ENCODE measurements around the gene GOLGA1. TPM values are rescaled to one million over a fixed set of nuclear protein-coding genes. Genes with fewer than 3 reads are reported as not detected.
A peak's percentile ranks its signal among the peaks of the same experiment; 100 is the strongest.
"Not testable (repeated sequence)": the region's sequence is repeated elsewhere in the genome, so short reads cannot be mapped to it uniquely, and the experiment has no call there.

GOLGA1 gene, protein sequence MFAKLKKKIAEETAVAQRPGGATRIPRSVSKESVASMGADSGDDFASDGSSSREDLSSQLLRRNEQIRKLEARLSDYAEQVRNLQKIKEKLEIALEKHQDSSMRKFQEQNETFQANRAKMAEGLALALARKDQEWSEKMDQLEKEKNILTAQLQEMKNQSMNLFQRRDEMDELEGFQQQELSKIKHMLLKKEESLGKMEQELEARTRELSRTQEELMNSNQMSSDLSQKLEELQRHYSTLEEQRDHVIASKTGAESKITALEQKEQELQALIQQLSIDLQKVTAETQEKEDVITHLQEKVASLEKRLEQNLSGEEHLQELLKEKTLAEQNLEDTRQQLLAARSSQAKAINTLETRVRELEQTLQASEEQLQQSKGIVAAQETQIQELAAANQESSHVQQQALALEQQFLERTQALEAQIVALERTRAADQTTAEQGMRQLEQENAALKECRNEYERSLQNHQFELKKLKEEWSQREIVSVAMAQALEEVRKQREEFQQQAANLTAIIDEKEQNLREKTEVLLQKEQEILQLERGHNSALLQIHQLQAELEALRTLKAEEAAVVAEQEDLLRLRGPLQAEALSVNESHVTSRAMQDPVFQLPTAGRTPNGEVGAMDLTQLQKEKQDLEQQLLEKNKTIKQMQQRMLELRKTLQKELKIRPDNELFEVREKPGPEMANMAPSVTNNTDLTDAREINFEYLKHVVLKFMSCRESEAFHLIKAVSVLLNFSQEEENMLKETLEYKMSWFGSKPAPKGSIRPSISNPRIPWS
- 15.6 and 17.3 TPM in 2 replicates for total RNA-seq (2014; rRNA removed; shearing (Covaris generic))

DNA sequence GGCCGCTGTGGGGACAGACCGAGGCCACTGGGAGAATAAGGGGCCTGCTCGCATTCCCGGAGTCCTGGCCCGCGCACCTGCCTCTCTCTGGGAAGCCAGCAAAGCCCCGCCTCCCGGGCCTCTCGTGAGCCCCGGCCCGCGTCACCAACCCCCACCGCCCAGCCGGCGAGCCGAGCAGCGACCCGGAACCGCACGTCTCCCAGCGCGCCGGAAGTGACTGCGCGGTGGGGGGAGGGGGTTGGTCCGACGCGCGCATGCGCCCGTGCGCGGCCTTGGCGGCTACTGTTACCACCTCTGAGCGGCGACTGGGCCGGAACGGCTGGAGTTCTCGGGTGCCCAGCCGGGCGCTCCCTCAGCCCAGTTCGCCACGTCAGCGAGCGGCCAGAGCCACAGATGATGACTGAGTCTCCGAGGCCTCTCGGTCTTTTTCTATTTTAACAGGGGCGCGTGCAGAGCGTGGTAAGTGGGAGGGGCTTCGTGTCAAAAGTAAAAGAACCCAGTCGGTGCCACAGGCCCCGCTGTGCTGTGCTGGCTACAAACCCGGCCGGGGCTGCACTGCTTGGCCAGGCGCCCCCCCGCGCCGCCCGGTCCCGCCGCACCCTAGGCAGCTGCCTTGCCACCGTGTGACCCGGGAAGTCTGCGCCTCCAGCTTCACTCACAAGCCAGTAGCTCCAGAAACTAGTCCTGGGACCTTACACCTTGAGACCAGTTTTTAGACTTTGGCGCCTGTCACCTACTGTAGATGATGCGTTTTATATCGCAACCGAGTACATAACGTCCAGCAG, at the start of gene GOLGA1:
Gene GOLGA1, minus strand, starts transcription at position 190 of the 785 bp plus-strand sequence. CDS start 2,372 bp downstream, outside the sequence.
- peak; percentile 95 for DNase-seq (ENCODE audit: low read depth)

DNA sequence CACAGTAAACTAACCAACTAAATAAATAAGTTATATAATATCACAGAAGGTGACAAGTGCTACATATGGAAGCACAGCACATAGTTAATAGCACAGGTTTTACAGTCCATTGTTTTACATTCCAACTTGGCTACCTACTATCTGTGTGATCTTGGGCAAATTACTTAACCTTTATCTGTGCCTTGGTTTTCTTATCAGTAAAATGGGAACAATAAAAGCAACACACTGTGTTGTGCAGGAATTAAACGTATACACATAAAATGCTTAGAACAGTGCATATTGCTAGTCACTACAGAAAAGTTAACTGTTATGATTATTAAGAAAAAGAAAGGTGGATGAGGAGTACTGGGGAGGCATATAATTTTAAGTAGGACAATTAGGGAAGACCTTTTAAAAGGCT, 42.8 kb upstream of the GOLGA1 start:
- no peak for DNase-seq (ENCODE audit: low read depth)

DNA sequence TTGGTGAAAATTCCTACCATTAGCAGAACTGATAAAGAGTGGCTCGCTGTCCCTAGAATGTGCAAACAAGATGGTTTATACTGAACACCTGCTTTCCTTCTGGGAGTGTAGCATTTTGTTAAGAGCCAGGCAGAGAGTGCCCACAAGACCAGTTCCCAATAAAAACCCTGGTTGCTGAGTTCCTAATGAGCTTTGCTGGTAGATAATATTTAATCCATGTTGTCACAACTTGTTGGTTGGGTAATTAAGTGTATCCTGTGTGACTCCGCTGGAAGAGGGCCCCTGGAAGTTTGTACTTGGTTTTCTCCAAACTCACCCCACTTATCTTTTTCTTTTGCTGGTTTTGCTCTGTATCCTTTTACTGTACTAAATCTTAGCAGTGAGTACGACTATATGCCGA, 39.5 kb upstream of the GOLGA1 start:
- DNase-seq (ENCODE audit: low read depth): no peak

DNA sequence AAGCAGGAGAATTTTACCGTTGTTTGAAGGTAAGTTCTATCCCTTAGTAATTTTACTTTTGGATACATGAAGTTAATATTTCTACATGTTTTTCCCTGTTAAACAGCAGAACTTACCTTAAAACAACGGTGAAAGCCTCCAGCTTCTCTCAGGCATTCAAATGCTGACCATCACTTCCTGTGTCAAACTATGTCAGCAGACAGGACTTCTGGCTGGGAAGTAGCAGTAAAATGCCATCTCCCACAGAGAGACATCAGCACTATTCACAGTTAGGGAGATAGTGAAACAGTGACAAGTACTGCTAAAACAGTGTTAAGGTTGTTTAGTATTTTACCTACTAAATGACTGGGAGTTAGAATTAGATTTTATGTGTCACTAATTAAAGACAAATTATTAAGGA, 34.2 kb upstream of the GOLGA1 start:
- DNase-seq (ENCODE audit: low read depth): no peak

- DNase-seq (ENCODE audit: low read depth): no peak
Observed at GRCh38 chr9:124973807-124974206, 32.9 kb upstream of the GOLGA1 start.

- no peak for DNase-seq (ENCODE audit: low read depth)
Observed at GRCh38 chr9:124972241-124972770, 31.4 kb upstream of the GOLGA1 start.

- no peak for DNase-seq (ENCODE audit: low read depth)
Observed at GRCh38 chr9:124969401-124969800, 28.5 kb upstream of the GOLGA1 start.

DNA sequence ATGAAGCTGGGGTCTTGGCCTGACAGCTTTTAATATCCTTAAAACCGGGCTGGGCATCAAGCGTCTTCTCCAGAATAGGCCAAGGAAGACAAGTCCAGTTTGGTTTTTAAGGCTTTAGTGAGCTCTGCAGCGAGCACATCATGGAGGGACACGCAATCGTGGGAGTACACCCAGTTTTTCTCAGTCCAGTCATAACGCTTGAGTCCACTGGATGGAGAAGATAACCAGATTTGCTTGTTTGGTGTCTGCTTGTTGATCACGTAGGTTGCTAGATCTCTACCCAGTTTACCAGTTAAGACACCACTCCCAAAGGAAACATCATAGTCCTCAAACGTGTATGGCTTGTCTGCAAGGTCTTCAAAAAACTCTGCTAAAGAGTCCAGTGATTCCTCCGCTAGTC, 27.4 kb upstream of the GOLGA1 start:
- no peak for DNase-seq (ENCODE audit: low read depth)

- DNase-seq (ENCODE audit: low read depth): not testable (repeated sequence)
Observed at GRCh38 chr9:124965775-124966568, 25.1 kb upstream of the GOLGA1 start.

- no peak for DNase-seq (ENCODE audit: low read depth)
Observed at GRCh38 chr9:124964604-124965003, 23.7 kb upstream of the GOLGA1 start.

- DNase-seq (ENCODE audit: low read depth): no peak
Observed at GRCh38 chr9:124964056-124964455, 23.2 kb upstream of the GOLGA1 start.

DNA sequence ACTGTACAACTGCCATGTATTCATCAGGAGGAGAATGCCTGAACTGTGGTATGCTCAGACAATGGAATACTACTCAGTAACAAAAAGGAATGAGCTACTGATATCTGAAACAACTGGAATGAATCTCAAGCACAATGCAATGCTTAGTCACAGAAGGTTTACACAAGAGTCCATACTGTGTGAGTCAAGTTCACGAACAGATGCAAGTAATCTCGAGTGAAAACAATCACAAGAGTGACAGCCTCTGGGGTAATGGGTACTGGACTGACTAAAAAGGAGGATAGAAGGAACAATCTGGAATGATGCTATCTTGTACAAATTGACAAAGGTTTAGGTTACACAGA, 19.5 kb upstream of the GOLGA1 start:
- no peak for DNase-seq (ENCODE audit: low read depth)

GRCh38 chr9:124959671-124960408, 19.0 kb upstream of the GOLGA1 start:
- peak; percentile 7 for DNase-seq (ENCODE audit: low read depth)

GRCh38 chr9:124954255-124954654, 13.4 kb upstream of the GOLGA1 start:
- no peak for DNase-seq (ENCODE audit: low read depth)

DNA sequence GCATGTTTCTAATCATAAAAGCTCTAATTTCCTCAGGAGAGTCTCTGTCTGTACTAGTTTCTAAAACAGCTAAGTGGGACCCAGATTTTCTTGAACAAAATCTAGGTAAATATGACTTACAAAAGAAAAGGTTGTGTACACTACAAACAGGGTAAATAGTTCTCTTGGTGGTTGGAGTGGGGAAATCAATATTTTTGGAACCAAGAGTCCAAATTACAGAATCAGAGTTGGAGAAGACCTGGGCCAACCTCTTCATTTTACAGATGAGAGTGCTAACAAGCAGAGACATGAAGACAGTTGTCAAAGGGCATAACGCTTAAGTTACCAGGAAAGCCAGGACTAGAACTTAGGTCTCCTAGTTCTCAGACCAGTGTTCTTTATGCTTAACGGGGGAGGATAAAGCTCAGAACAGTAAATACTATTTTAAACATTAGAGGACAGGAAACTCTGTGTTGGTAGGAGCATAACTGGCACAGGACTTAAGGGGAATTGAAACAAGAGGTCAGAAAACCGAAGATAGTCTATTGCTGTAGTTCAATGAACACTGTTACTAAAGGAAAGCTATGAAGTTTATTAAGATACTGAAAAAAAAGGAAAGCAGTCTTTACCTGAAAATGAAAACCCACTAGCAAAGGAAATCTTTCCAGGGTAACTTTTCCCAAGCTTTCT, 9.3 kb upstream of the GOLGA1 start:
- DNase-seq (ENCODE audit: low read depth): no peak

DNA sequence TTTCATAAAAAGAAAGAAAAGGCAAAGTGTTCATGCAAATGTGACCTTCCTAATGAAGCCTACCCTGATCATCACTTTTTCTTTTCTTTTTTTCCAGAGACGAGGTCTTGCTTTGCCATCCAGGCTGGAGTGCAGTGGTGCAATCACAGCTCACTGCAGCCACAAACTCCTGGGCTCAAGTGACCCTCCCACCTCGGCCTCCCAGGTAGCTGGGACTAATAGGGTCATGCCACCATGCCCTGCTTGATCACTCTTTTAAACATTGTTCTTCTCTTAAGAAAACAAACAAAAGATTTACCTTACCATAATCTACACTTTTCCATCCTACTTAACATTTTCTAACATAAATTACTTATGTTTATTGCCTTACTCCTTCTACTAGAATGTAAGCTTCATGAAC, 8.5 kb upstream of the GOLGA1 start:
- DNase-seq (ENCODE audit: low read depth): no peak

DNA sequence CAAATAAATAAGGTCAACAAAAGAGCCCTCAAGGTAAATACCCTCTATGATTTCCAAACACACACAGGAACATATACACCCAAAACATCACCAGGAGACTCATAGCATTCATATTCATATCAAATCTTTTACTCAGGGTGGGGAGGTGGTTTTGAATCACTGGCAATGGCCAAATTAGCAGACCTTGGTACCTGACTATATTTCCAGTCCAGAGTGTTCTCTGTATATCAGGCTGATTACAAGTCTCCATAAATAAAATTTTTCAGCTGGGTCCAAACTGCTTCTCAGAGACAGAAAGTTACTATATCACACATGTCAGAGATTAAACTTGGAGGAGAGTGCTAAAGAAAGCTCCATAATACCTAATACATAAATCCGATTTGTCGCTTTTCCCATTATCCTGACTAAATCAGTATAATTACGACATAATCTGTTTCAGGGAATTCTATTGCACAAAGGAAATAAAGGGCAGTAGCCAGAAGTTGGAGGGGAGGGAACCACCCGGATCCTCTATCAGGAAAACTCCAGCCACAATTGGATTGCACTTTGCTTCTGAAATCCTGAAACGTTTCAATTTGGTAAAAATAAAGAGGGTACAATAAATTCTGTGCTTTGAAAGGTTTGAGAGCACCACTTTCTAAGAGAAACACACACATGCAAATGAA, 7.0 kb upstream of the GOLGA1 start:
- DNase-seq (ENCODE audit: low read depth): no peak

GRCh38 chr9:124946167-124946566, 5.3 kb upstream of the GOLGA1 start:
- DNase-seq (ENCODE audit: low read depth): no peak
